ENCODE measurements around the gene AOX1. TPM values are rescaled to one million over a fixed set of nuclear protein-coding genes. Genes with fewer than 3 reads are reported as not detected.

AOX1 gene
- 27.8 and 36.7 TPM in 2 replicates for total RNA-seq

GRCh38 chr2:200585730-200586643, at the start of gene AOX1:
TSS of gene AOX1 (plus strand) at chr2:200586014. CDS start at chr2:200586109, 95 bp downstream.

Other genes starting within 250 kb of the AOX1 start
- 11.6 and 12.3 TPM in 2 replicates for gene KCTD18, start 75.9 kb upstream of the AOX1 start, total RNA-seq
- gene SGO2, start 59.8 kb upstream of the AOX1 start, total RNA-seq = 14.7 and 23.2 TPM in 2 replicates
- 218 and 251 TPM in 2 replicates for gene BZW1, start 225.9 kb downstream of the AOX1 start, total RNA-seq

Data from bronchus fibroblast of lung (primary cell).